ENCODE measurements around the gene CYP1B1. TPM values are rescaled to one million over a fixed set of nuclear protein-coding genes. Genes with fewer than 3 reads are reported as not detected.
A peak's percentile ranks its signal among the peaks of the same experiment; 100 is the strongest.
"Not testable (repeated sequence)": the region's sequence is repeated elsewhere in the genome, so short reads cannot be mapped to it uniquely, and the experiment has no call there.

CYP1B1 gene
- total RNA-seq, 2 donors from 2014 or later = 4.8 to 6.3 TPM

- H3K27me3 Mint-ChIP-seq (ENCODE audit: insufficient read depth) = peaks cover 6% of the 10 kb centered on the region
- peaks cover 27% of the 10 kb centered on the region for H3K4me1 ChIP-seq (ENCODE audit: control insufficient read depth, insufficient read depth, low read length)
- no peak overlapping the region for H3K4me3 Mint-ChIP-seq
Observed at GRCh38 chr2:38091760-38092159, 15.8 kb upstream of the CYP1B1 start.

GRCh38 chr2:38090928-38091327 lies 15.0 kb upstream of the CYP1B1 start:
- H3K36me3 Mint-ChIP-seq (ENCODE audit: low read depth) = no peaks in the 10 kb centered on the region
- peaks cover 6% of the 10 kb centered on the region for H3K27me3 Mint-ChIP-seq (ENCODE audit: insufficient read depth)
- Histone ChIP-seq H3K27me3 (ENCODE audit: control insufficient read depth, insufficient read depth, low read length, poor library complexity, severe bottlenecking) (no peaks in the 10 kb centered on the region), H3K4me3 (ENCODE audit: low read length) (no peak overlapping the region), H3K9me3 (ENCODE audit: control insufficient read depth, low read length) (no peaks in the 10 kb centered on the region), H3K4me1 (ENCODE audit: control insufficient read depth, insufficient read depth, low read length) (peaks cover 20% of the 10 kb centered on the region), H3K27ac (ENCODE audit: low read depth, low read length) (no peak overlapping the region), H3K36me3 (ENCODE audit: control insufficient read depth, insufficient read depth, low read length) (no peaks in the 10 kb centered on the region), H3K9ac (ENCODE audit: extremely low read depth, low read length, poor library complexity, severe bottlenecking) (no peak overlapping the region)
- H3K27ac Mint-ChIP-seq = no peak overlapping the region
- no peaks in the 10 kb centered on the region for H3K9me3 Mint-ChIP-seq
- peaks cover 44% of the 10 kb centered on the region for H3K4me1 Mint-ChIP-seq
- DNase-seq = no peak
- WGBS, 2 experiments (ENCODE audit: insufficient coverage in 1 of 2, insufficient read length in 1 of 2) = 88 to 100% methylated on average over 4 to 5 of the region's 5 CpGs
- no peak overlapping the region for H3K4me3 Mint-ChIP-seq
- no peak for TF ChIP-seq CTCF (conservative IDR thresholded peaks at IDR 0.05)

More at GRCh38 chr2:38091760-38092159, 15.8 kb upstream of the CYP1B1 start:
- no peaks in the 10 kb centered on the region for H3K36me3 Mint-ChIP-seq (ENCODE audit: low read depth)
- TF ChIP-seq CTCF (conservative IDR thresholded peaks at IDR 0.05) = no peak
- peaks cover 48% of the 10 kb centered on the region for H3K4me1 Mint-ChIP-seq
- Histone ChIP-seq H3K27ac (ENCODE audit: low read depth, low read length) (no peak overlapping the region), H3K9ac (ENCODE audit: extremely low read depth, low read length, poor library complexity, severe bottlenecking) (no peak overlapping the region), H3K27me3 (ENCODE audit: control insufficient read depth, insufficient read depth, low read length, poor library complexity, severe bottlenecking) (no peaks in the 10 kb centered on the region), H3K9me3 (ENCODE audit: control insufficient read depth, low read length) (no peaks in the 10 kb centered on the region), H3K36me3 (ENCODE audit: control insufficient read depth, insufficient read depth, low read length) (no peaks in the 10 kb centered on the region), H3K4me3 (ENCODE audit: low read length) (no peak overlapping the region)
- 97 to 100% methylated on average over 2 to 5 of the region's 5 CpGs for WGBS, 2 experiments (ENCODE audit: insufficient coverage in 1 of 2, insufficient read length in 1 of 2)
- H3K27ac Mint-ChIP-seq = no peak overlapping the region
- no peaks in the 10 kb centered on the region for H3K9me3 Mint-ChIP-seq
- DNase-seq = no peak

- H3K9me3 Mint-ChIP-seq; H3K9ac ChIP-seq (ENCODE audit: extremely low read depth, low read length, poor library complexity, severe bottlenecking); H3K27me3 ChIP-seq (ENCODE audit: control insufficient read depth, insufficient read depth, low read length, poor library complexity, severe bottlenecking); H3K9me3 ChIP-seq (ENCODE audit: control insufficient read depth, low read length); H3K4me3 Mint-ChIP-seq; H3K27ac Mint-ChIP-seq; H3K27ac ChIP-seq (ENCODE audit: low read depth, low read length); H3K27me3 Mint-ChIP-seq (ENCODE audit: insufficient read depth); H3K4me3 ChIP-seq (ENCODE audit: low read length); H3K36me3 ChIP-seq (ENCODE audit: control insufficient read depth, insufficient read depth, low read length); DNase-seq; H3K36me3 Mint-ChIP-seq (ENCODE audit: low read depth): not testable (repeated sequence)
- 90 to 96% methylated on average over 5 to 6 of the region's 6 CpGs for WGBS, 2 experiments (ENCODE audit: insufficient coverage in 1 of 2, insufficient read length in 1 of 2)
- H3K4me1 ChIP-seq (ENCODE audit: control insufficient read depth, insufficient read depth, low read length) = peaks cover 20% of the 10 kb centered on the region
- H3K4me1 Mint-ChIP-seq = peaks cover 39% of the 10 kb centered on the region
Observed at GRCh38 chr2:38090212-38090611, 14.3 kb upstream of the CYP1B1 start.

GRCh38 chr2:38085998-38086698 lies 10.2 kb upstream of the CYP1B1 start:
- Histone ChIP-seq H3K4me3 (ENCODE audit: low read length) (peak overlapping the region; percentile 87), H3K9ac (ENCODE audit: extremely low read depth, low read length, poor library complexity, severe bottlenecking) (peak overlapping the region; percentile 93)
- H3K9me3 Mint-ChIP-seq; H3K27ac ChIP-seq (ENCODE audit: low read depth, low read length); H3K27me3 ChIP-seq (ENCODE audit: control insufficient read depth, insufficient read depth, low read length, poor library complexity, severe bottlenecking); H3K4me1 ChIP-seq (ENCODE audit: control insufficient read depth, insufficient read depth, low read length); H3K9me3 ChIP-seq (ENCODE audit: control insufficient read depth, low read length); H3K36me3 ChIP-seq (ENCODE audit: control insufficient read depth, insufficient read depth, low read length); H3K27me3 Mint-ChIP-seq (ENCODE audit: insufficient read depth): not testable (repeated sequence)
- H3K4me1 Mint-ChIP-seq = peaks cover 42% of the 10 kb centered on the region
- peaks cover 21% of the 10 kb centered on the region for H3K36me3 Mint-ChIP-seq (ENCODE audit: low read depth)
- peak overlapping the region; percentile 98 for H3K27ac Mint-ChIP-seq
- WGBS, 2 experiments (ENCODE audit: insufficient coverage in 1 of 2, insufficient read length in 1 of 2) = 7 to 23% methylated on average over 7 to 10 of the region's 10 CpGs
- DNase-seq = peak; percentile 80
- H3K4me3 Mint-ChIP-seq = peak overlapping the region; percentile 99

- H3K4me3 Mint-ChIP-seq = peak overlapping the region; percentile 99
- H3K36me3 Mint-ChIP-seq (ENCODE audit: low read depth) = peaks cover 33% of the 10 kb centered on the region
- not testable (repeated sequence) for H3K36me3 ChIP-seq (ENCODE audit: control insufficient read depth, insufficient read depth, low read length); H3K4me1 ChIP-seq (ENCODE audit: control insufficient read depth, insufficient read depth, low read length); H3K27me3 Mint-ChIP-seq (ENCODE audit: insufficient read depth); H3K9me3 Mint-ChIP-seq; H3K9me3 ChIP-seq (ENCODE audit: control insufficient read depth, low read length); H3K27ac ChIP-seq (ENCODE audit: low read depth, low read length); H3K27me3 ChIP-seq (ENCODE audit: control insufficient read depth, insufficient read depth, low read length, poor library complexity, severe bottlenecking)
- peak overlapping the region; percentile 98 for H3K27ac Mint-ChIP-seq
- peak overlapping the region; percentile 93 for H3K9ac ChIP-seq (ENCODE audit: extremely low read depth, low read length, poor library complexity, severe bottlenecking)
- H3K4me3 ChIP-seq (ENCODE audit: low read length) = peak overlapping the region; percentile 87
- peak; percentile 64 for DNase-seq
- peaks cover 57% of the 10 kb centered on the region for H3K4me1 Mint-ChIP-seq
- WGBS, 2 experiments (ENCODE audit: insufficient coverage in 1 of 2, insufficient read length in 1 of 2) = 4 to 26% methylated on average over 4 to 8 of the region's 8 CpGs
Observed at GRCh38 chr2:38084556-38084955, 8.6 kb upstream of the CYP1B1 start.

- Histone ChIP-seq H3K4me3 (ENCODE audit: low read length) (peak overlapping the region; percentile 87), H3K36me3 (ENCODE audit: control insufficient read depth, insufficient read depth, low read length) (peaks cover 21% of the 10 kb centered on the region), H3K9ac (ENCODE audit: extremely low read depth, low read length, poor library complexity, severe bottlenecking) (peak overlapping the region; percentile 15)
- H3K4me1 ChIP-seq (ENCODE audit: control insufficient read depth, insufficient read depth, low read length); H3K27me3 ChIP-seq (ENCODE audit: control insufficient read depth, insufficient read depth, low read length, poor library complexity, severe bottlenecking); H3K9me3 Mint-ChIP-seq; H3K9me3 ChIP-seq (ENCODE audit: control insufficient read depth, low read length); H3K27ac ChIP-seq (ENCODE audit: low read depth, low read length); H3K27me3 Mint-ChIP-seq (ENCODE audit: insufficient read depth); DNase-seq: not testable (repeated sequence)
- Mint-ChIP-seq H3K36me3 (ENCODE audit: low read depth) (peaks cover 42% of the 10 kb centered on the region), H3K27ac (peak overlapping the region; percentile 72), H3K4me3 (peak overlapping the region; percentile 99), H3K4me1 (peaks cover 65% of the 10 kb centered on the region)
- 68% methylated on average over 9 of the region's 9 CpGs; no CpG with 5 or more reads in 1 of the 2 experiments for WGBS, 2 experiments (ENCODE audit: insufficient coverage in 1 of 2, insufficient read length in 1 of 2)
Observed at GRCh38 chr2:38082727-38083126, 6.8 kb upstream of the CYP1B1 start.

Data from endodermal cell (in vitro differentiated cells).